HepG2 (cell line): ENCODE data around the gene TMEM232. TPM values are rescaled to one million over a fixed set of nuclear protein-coding genes. Genes with fewer than 3 reads are reported as not detected.

Experiments used
- ATAC-seq: fragments of 200-7000 bp; cut with Tn5 transposase; 3 replicates; pipeline ENCODE4 v1.9.1; 2020; ENCODE audit warnings: mild to moderate bottlenecking, moderate library complexity
- BruUV-seq: library from RNA; stranded (reverse); fragments of 400-500 nt; replicated peaks from 2 replicates; lab custom pipeline; 2021; lab: Mats Ljungman, UMichigan
- CTCF ChIA-PET: fragments of 300-600 bp; formaldehyde crosslinking; extraction: SDS; loops from one replicate; lab custom pipeline; 2021; ENCODE audit warnings: low total read pairs, inconsistent platforms, low intra/inter-chr PET ratio; lab: Yijun Ruan, JAX
- POLR2A ChIA-PET: fragments of 350-600 bp; sonication (Branson Sonifier 250); formaldehyde crosslinking; loops from one replicate; lab custom pipeline; 2020; ENCODE audit warnings: antibody characterized with exemption, inconsistent platforms; lab: Yijun Ruan, JAX
- DNase-seq: peaks from one replicate; pipeline ENCODE4 v3.0.0-alpha.2; 2015; ENCODE audit warnings: low spot score
- FAIRE-seq: peaks from 3 replicates; lab custom pipeline; 2011; peaks lifted over from hg19 to GRCh38; lab: Jason Lieb, UNC
- H2AFZ ChIP-seq: one replicate; pipeline ENCODE4 v1.6.1; 2011; ENCODE audit warnings: low read length, inconsistent platforms
- H3K27ac ChIP-seq: fragments of 300-600 bp; 3 replicates; pipeline ENCODE4 v1.8.0; 2011; ENCODE audit warnings: mixed run types, mild to moderate bottlenecking, mixed read lengths, low read length, inconsistent platforms; ENCODE audit not compliant: insufficient read depth; ENCODE audit errors: extremely low read length
- H3K27me3 ChIP-seq, 2 experiments: fragments of 200-600 bp in 1 of 2; 2 replicates in 1 of 2; 3 replicates in 1 of 2; pipeline versions ENCODE4 v1.6.0 to v1.8.0; 2011; ENCODE audit warnings: low read length in 2 of 2, mild to moderate bottlenecking in 2 of 2, moderate library complexity in 2 of 2, inconsistent platforms in 1 of 2; ENCODE audit not compliant: insufficient read depth in 2 of 2, control insufficient read depth in 1 of 2
- H3K36me3 ChIP-seq, 2 experiments: fragments of 200-600 bp in 1 of 2; replicated peaks in 1 of 2; 2 replicates in 1 of 2; 3 replicates in 1 of 2; pipeline versions ENCODE4 v1.5.1 to v1.8.0; 2011; ENCODE audit warnings: low read length in 2 of 2, inconsistent platforms in 1 of 2; ENCODE audit not compliant: insufficient read depth in 2 of 2, control insufficient read depth in 1 of 2
- H3K4me1 ChIP-seq: 2 replicates; pipeline ENCODE4 v1.5.1; 2012; ENCODE audit warnings: low read length, inconsistent platforms; ENCODE audit not compliant: insufficient read depth
- H3K4me2 ChIP-seq: 2 replicates; pipeline ENCODE4 v1.6.0; 2011; ENCODE audit warnings: low read depth, low read length, inconsistent platforms
- H3K4me3 ChIP-seq, 3 experiments: fragments of 200-600 bp in 1 of 3; sonication (generic), shearing (Covaris generic) in 1 of 3; replicated peaks in 1 of 3; 2 replicates each; pipeline ENCODE4 v1.5.1; 2011 to 2016; ENCODE audit warnings: low read length in 3 of 3, inconsistent platforms in 2 of 3, low read depth in 2 of 3, mild to moderate bottlenecking in 2 of 3, control low read depth in 1 of 3, mixed read lengths in 1 of 3; ENCODE audit not compliant: insufficient read depth in 1 of 3
- H3K79me2 ChIP-seq: one replicate; pipeline ENCODE4 v1.6.1; 2011; ENCODE audit warnings: low read length, inconsistent platforms; ENCODE audit not compliant: insufficient read depth
- H3K9ac ChIP-seq: 2 replicates; pipeline ENCODE4 v1.6.0; 2011; ENCODE audit warnings: mild to moderate bottlenecking, low read depth, low read length, inconsistent platforms; ENCODE audit not compliant: insufficient read depth
- H3K9me3 ChIP-seq: 2 replicates; pipeline ENCODE4 v1.5.1; 2012; ENCODE audit warnings: mild to moderate bottlenecking, low read length
- H4K20me1 ChIP-seq: 2 replicates; pipeline ENCODE4 v1.6.0; 2011; ENCODE audit warnings: inconsistent platforms, mild to moderate bottlenecking, low read length, moderate library complexity; ENCODE audit not compliant: insufficient read depth
- AGO2 ChIP-seq: fragments of 200-400 bp; formaldehyde crosslinking; optimal IDR thresholded peaks from 2 replicates; pipeline ENCODE3; 2017; ENCODE audit warnings: mild to moderate bottlenecking, low read depth, low read length, moderate library complexity
- CCDC6 ChIP-seq: sonication (generic); formaldehyde crosslinking; IDR thresholded peaks from 2 replicates; pipeline ENCODE4 v1.8.1; 2022; ENCODE audit warnings: mild to moderate bottlenecking, missing genetic modification reagents, moderate library complexity
- CENPT ChIP-seq: sonication (generic); formaldehyde crosslinking; IDR thresholded peaks from 2 replicates; pipeline ENCODE4 v1.8.0; 2022; ENCODE audit warnings: low read depth, mild to moderate bottlenecking, moderate library complexity, missing genetic modification reagents
- CHD2 ChIP-seq: IDR thresholded peaks from 2 replicates; pipeline ENCODE4 v1.6.1; 2011; ENCODE audit warnings: low read depth, low read length, improper control_type of control experiment
- GABPB1 ChIP-seq: IDR thresholded peaks from 2 replicates; pipeline ENCODE4 v1.6.1; 2016; ENCODE audit warnings: mild to moderate bottlenecking, missing genetic modification reagents, moderate library complexity, missing compliant biosample characterization
- NBN ChIP-seq: fragments of 450-650 bp; conservative IDR thresholded peaks from 2 replicates; pipeline ENCODE4 v1.6.1; 2017
- NFIC ChIP-seq: IDR thresholded peaks from 2 replicates; pipeline ENCODE4 v1.6.1; 2012; ENCODE audit warnings: mild to moderate bottlenecking, low read length, inconsistent platforms
- NFYB ChIP-seq: sonication (generic); formaldehyde crosslinking; IDR thresholded peaks from 2 replicates; pipeline ENCODE4 v1.4.0; 2020; ENCODE audit warnings: missing genetic modification reagents
- RBFOX2 ChIP-seq: fragments of 200-400 bp; formaldehyde crosslinking; IDR thresholded peaks from 2 replicates; pipeline ENCODE4 v1.6.1; 2017; ENCODE audit warnings: low read depth, mild to moderate bottlenecking, low read length
- SMARCE1 ChIP-seq: fragments of 450-650 bp; IDR thresholded peaks from 2 replicates; pipeline ENCODE4 v1.6.1; 2017; ENCODE audit warnings: borderline replicate concordance
- ZMAT3 ChIP-seq: sonication (generic); formaldehyde crosslinking; conservative IDR thresholded peaks from 2 replicates; pipeline ENCODE4 v1.7.0; 2021; ENCODE audit warnings: missing genetic modification reagents
- ZNF136 ChIP-seq: sonication (generic); formaldehyde crosslinking; IDR thresholded peaks from 2 replicates; pipeline ENCODE4 v1.8.1; 2022; ENCODE audit warnings: low read depth, mild to moderate bottlenecking, moderate library complexity, missing genetic modification reagents
- ZNF367 ChIP-seq: sonication (generic); formaldehyde crosslinking; IDR thresholded peaks from 2 replicates; pipeline ENCODE4 v1.4.0; 2020; ENCODE audit warnings: missing genetic modification reagents, borderline replicate concordance
- ZNF383 ChIP-seq: sonication (generic); formaldehyde crosslinking; IDR thresholded peaks from 2 replicates; pipeline ENCODE4 v1.4.0; 2020; ENCODE audit warnings: missing genetic modification reagents, mild to moderate bottlenecking, borderline replicate concordance
- ZNF446 ChIP-seq: sonication (generic); formaldehyde crosslinking; IDR thresholded peaks from 2 replicates; pipeline ENCODE4 v1.5.0; 2020; ENCODE audit warnings: mild to moderate bottlenecking, missing genetic modification reagents
- ZNF496 ChIP-seq: sonication (generic); formaldehyde crosslinking; IDR thresholded peaks from 2 replicates; pipeline ENCODE4 v1.8.1; 2023; ENCODE audit warnings: mild to moderate bottlenecking, moderate library complexity, missing genetic modification reagents; ENCODE audit not compliant: insufficient replicate concordance
- ZZZ3 ChIP-seq: sonication (generic); formaldehyde crosslinking; IDR thresholded peaks from 2 replicates; pipeline ENCODE4 v1.4.0; 2020; ENCODE audit warnings: missing genetic modification reagents, mild to moderate bottlenecking, borderline replicate concordance
- WGBS: methylation state at CpG from one replicate; pipeline ENCODE4 v1.1.6; 2017; ENCODE audit warnings: low lambda C conversion rate; 5-methylcytosine and 5-hydroxymethylcytosine counted together
- in situ Hi-C: cut with HindIII; loops from 2 replicates; pipeline ENCODE4 v1.10.0; 2017; ENCODE audit warnings: low pct_unique_long_range_greater_than_20kb; ENCODE audit not compliant: extremely low pct_ligation_motif_present
- intact Hi-C: fragments of 100-400 bp; cut with micrococcal nuclease; formaldehyde crosslinking; loops from one replicate; pipeline ENCODE4 v1.10.0; 2022; ENCODE audit not compliant: unreplicated experiment
- polyA plus RNA-seq, 8 experiments: library from polyadenylated mRNA; depleted of rRNA in 3 of 8; stranded (reverse) in 7 of 8; unstranded in 1 of 8; fragments of >200 nt; fragmentation: Illumina TruSeq in 4 of 8; extraction: Trizol in 4 of 8; gene quantifications; 2 replicates each; pipeline versions ENCODE4 v1.2.1 to v1.2.3, GENCODE V29; 2011 to 2016; ENCODE audit warnings: low read depth in 4 of 8, missing spikeins in 1 of 8, mixed read lengths in 1 of 8; ENCODE audit not compliant: insufficient read depth in 1 of 8
- total RNA-seq, 5 experiments: library from RNA; depleted of rRNA; stranded (reverse); fragments of >200 nt; fragmentation: Illumina TruSeq; extraction: Trizol; gene quantifications; 2 replicates each; pipeline ENCODE4 v1.2.3, GENCODE V29; 2016; ENCODE audit warnings: low read depth in 1 of 5
- TF ChIP-seq, protein P1 (sequence below): sonication (generic); formaldehyde crosslinking; IDR thresholded peaks from 2 replicates; pipeline ENCODE4 v1.4.0; 2020; ENCODE audit warnings: missing genetic modification reagents

Gene TMEM232
- total and polyA plus RNA-seq, 2 of the 13 experiments (the other 11 are each of a cell fraction or from before 2014, with no cell fraction given), result 0.29 to 0.71 TPM

DNA sequence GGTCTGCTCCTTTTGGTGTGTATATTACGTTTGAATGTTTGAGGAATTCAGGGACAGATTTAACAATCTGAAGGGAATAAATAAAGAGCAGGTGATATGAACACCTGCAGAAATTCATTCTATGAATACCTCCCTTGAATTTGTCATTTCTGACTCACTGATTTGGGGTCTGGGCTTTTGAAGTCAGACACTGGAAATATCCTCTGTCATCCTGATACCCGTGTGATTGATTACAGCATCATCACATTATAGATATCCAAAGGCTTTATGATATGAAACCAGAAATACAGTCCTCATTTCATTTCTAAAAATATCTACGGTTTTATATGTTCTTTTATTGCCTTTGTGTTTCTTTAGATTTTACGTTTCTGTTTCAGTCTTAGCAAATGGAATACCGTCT is 68.5 kb downstream of the TMEM232 start:
- TF ChIP-seq, protein P1, sequence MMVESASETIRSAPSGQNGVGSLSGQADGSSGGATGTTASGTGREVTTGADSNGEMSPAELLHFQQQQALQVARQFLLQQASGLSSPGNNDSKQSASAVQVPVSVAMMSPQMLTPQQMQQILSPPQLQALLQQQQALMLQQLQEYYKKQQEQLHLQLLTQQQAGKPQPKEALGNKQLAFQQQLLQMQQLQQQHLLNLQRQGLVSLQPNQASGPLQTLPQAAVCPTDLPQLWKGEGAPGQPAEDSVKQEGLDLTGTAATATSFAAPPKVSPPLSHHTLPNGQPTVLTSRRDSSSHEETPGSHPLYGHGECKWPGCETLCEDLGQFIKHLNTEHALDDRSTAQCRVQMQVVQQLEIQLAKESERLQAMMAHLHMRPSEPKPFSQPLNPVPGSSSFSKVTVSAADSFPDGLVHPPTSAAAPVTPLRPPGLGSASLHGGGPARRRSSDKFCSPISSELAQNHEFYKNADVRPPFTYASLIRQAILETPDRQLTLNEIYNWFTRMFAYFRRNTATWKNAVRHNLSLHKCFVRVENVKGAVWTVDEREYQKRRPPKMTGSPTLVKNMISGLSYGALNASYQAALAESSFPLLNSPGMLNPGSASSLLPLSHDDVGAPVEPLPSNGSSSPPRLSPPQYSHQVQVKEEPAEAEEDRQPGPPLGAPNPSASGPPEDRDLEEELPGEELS (CRISPR knock-in tag), result no peak
- TF ChIP-seq GABPB1, result no peak
- no peak for TF ChIP-seq NFYB (CRISPR knock-in tag)
- TF ChIP-seq CCDC6 (CRISPR knock-in tag), result no peak
- no peak for TF ChIP-seq ZZZ3 (CRISPR knock-in tag)
- TF ChIP-seq ZNF496 (CRISPR knock-in tag), result no peak
- TF ChIP-seq ZNF136 (CRISPR knock-in tag), result no peak
- TF ChIP-seq AGO2, result no peak
- no peak for TF ChIP-seq NFIC
- TF ChIP-seq RBFOX2, result no peak
- no peak for TF ChIP-seq ZMAT3 (CRISPR knock-in tag)
- TF ChIP-seq CENPT (CRISPR knock-in tag), result no peak
- TF ChIP-seq CHD2, result no peak
- TF ChIP-seq SMARCE1, result no peak
- TF ChIP-seq ZNF383 (CRISPR knock-in tag), result no peak
- TF ChIP-seq ZNF367 (CRISPR knock-in tag), result no peak
- no peak for TF ChIP-seq NBN
- TF ChIP-seq ZNF446, result no peak
- Histone ChIP-seq H3K27me3 (no peaks in the 10 kb centered on the region), H3K4me2 (no peak overlapping the region), H3K79me2 (no peaks in the 10 kb centered on the region), H2AFZ (no peak overlapping the region), H3K9me3 (no peaks in the 10 kb centered on the region), H3K36me3 (no peaks in the 10 kb centered on the region), H3K4me1 (no peaks in the 10 kb centered on the region), H3K9ac (no peak overlapping the region), H4K20me1 (no peaks in the 10 kb centered on the region), H3K4me3 (no peak overlapping the region), H3K27ac (no peak overlapping the region)
- no peak for ATAC-seq
- POLR2A ChIA-PET, result no interaction called here
- CTCF ChIA-PET, result no interaction called here
- BruUV-seq, result no TSS peak
- DNase-seq, result no peak
- FAIRE-seq, result no peak
- WGBS, result 14% methylated on average over 5 of the region's 5 CpGs
- in situ Hi-C loops, result no loop called here
- intact Hi-C loops, result no loop called here
